AG09319 (cell line): ENCODE data around the gene KIAA1549.

ENCODE experiments used
- DNase-seq: peaks from one replicate; pipeline ENCODE4 v3.0.0-alpha.2; 2010; ENCODE audit warnings: low read depth; ENCODE audit errors: extremely low read depth
- CTCF ChIP-seq: IDR thresholded peaks from 2 replicates; pipeline ENCODE4 v1.5.1; 2011; ENCODE audit warnings: low read depth, mild to moderate bottlenecking, inconsistent platforms, low read length, moderate library complexity

Gene KIAA1549

GRCh38 chr7:138961159-138961558 lies 20.0 kb downstream of the KIAA1549 start:
- no peak for DNase-seq
- no peak for TF ChIP-seq CTCF

GRCh38 chr7:138958391-138958956 lies 22.7 kb downstream of the KIAA1549 start:
- no peak for DNase-seq
- TF ChIP-seq CTCF, result no peak

GRCh38 chr7:138957753-138958390 lies 23.3 kb downstream of the KIAA1549 start:
- DNase-seq, result no peak

GRCh38 chr7:138957217-138957616 lies 24.0 kb downstream of the KIAA1549 start:
- no peak for TF ChIP-seq CTCF
- DNase-seq, result no peak

More at GRCh38 chr7:138957753-138958390, 23.3 kb downstream of the KIAA1549 start:
- TF ChIP-seq CTCF, result no peak

- no peak for DNase-seq
Observed at GRCh38 chr7:138954545-138955475, 26.4 kb downstream of the KIAA1549 start.

GRCh38 chr7:138952791-138953190 lies 28.4 kb downstream of the KIAA1549 start:
- no peak for TF ChIP-seq CTCF
- DNase-seq, result no peak

More at GRCh38 chr7:138954545-138955475, 26.4 kb downstream of the KIAA1549 start:
- no peak for TF ChIP-seq CTCF

GRCh38 chr7:138951953-138952352 lies 29.2 kb downstream of the KIAA1549 start:
- no peak for DNase-seq
- no peak for TF ChIP-seq CTCF
